Neural crest cell (in vitro differentiated cells): ENCODE measurements around the gene PLXND1. TPM values are rescaled to one million over a fixed set of nuclear protein-coding genes. Genes with fewer than 3 reads are reported as not detected.

ENCODE experiments used
- DNase-seq: peaks from one replicate; pipeline ENCODE4 v3.0.0; 2021; ENCODE audit warnings: low read depth, mixed read lengths, low spot score
- H3K27ac Mint-ChIP-seq: one replicate; pipeline ENCODE4 v1.8.0; 2021; ENCODE audit warnings: mild to moderate bottlenecking, mixed read lengths; ENCODE audit not compliant: unreplicated experiment
- H3K27me3 Mint-ChIP-seq: 2 replicates; pipeline ENCODE4 v1.8.0; 2021; ENCODE audit warnings: low read depth, mild to moderate bottlenecking, mixed read lengths
- H3K36me3 Mint-ChIP-seq: 2 replicates; pipeline ENCODE4 v1.8.0; 2021; ENCODE audit warnings: low read depth, mild to moderate bottlenecking, mixed read lengths
- H3K4me1 Mint-ChIP-seq: 2 replicates; pipeline ENCODE4 v1.8.0; 2021; ENCODE audit warnings: mixed read lengths
- H3K4me3 Mint-ChIP-seq: one replicate; pipeline ENCODE4 v1.8.0; 2021; ENCODE audit warnings: mild to moderate bottlenecking, mixed read lengths
- H3K9me3 Mint-ChIP-seq: 2 replicates; pipeline ENCODE4 v1.8.0; 2021; ENCODE audit warnings: mixed read lengths
- CTCF ChIP-seq: fragments of 200-600 bp; sonication (generic); conservative IDR thresholded peaks from 2 replicates; pipeline ENCODE4 v1.5.0; 2021; ENCODE audit warnings: antibody characterized with exemption, mild to moderate bottlenecking
- total RNA-seq: library from RNA; stranded (reverse); gene quantifications from 2 replicates; pipeline ENCODE4 v1.2.1, GENCODE V29; 2021

Gene PLXND1
- total RNA-seq, 1 donor from 2014 or later = 39.4 TPM

- no peak for DNase-seq
- Mint-ChIP-seq H3K27ac (no peak overlapping the region), H3K36me3 (no peaks in the 10 kb centered on the region), H3K4me3 (no peak overlapping the region), H3K27me3 (no peaks in the 10 kb centered on the region), H3K4me1 (no peaks in the 10 kb centered on the region), H3K9me3 (no peaks in the 10 kb centered on the region)
- no peak for TF ChIP-seq CTCF
Measured at GRCh38 chr3:129572603-129573002, 33.9 kb downstream of the PLXND1 start.

GRCh38 chr3:129571605-129572547 lies 34.6 kb downstream of the PLXND1 start:
- no peak for TF ChIP-seq CTCF
- Mint-ChIP-seq H3K36me3 (no peaks in the 10 kb centered on the region), H3K4me3 (no peak overlapping the region), H3K27ac (peak overlapping the region; percentile 78), H3K27me3 (no peaks in the 10 kb centered on the region), H3K9me3 (no peaks in the 10 kb centered on the region), H3K4me1 (no peaks in the 10 kb centered on the region)
- DNase-seq = no peak

- Mint-ChIP-seq H3K27ac (no peak overlapping the region), H3K4me3 (no peak overlapping the region), H3K36me3 (no peaks in the 10 kb centered on the region), H3K9me3 (no peaks in the 10 kb centered on the region), H3K27me3 (no peaks in the 10 kb centered on the region), H3K4me1 (no peaks in the 10 kb centered on the region)
- DNase-seq = no peak
- no peak for TF ChIP-seq CTCF
Measured at GRCh38 chr3:129569856-129570255, 36.6 kb downstream of the PLXND1 start.

GRCh38 chr3:129567939-129568338 lies 38.5 kb downstream of the PLXND1 start:
- Mint-ChIP-seq H3K9me3 (no peaks in the 10 kb centered on the region), H3K27me3 (no peaks in the 10 kb centered on the region), H3K4me3 (no peak overlapping the region), H3K4me1 (no peaks in the 10 kb centered on the region), H3K36me3 (no peaks in the 10 kb centered on the region), H3K27ac (no peak overlapping the region)
- DNase-seq = no peak
- no peak for TF ChIP-seq CTCF

GRCh38 chr3:129567176-129567705 lies 39.2 kb downstream of the PLXND1 start:
- H3K4me3 Mint-ChIP-seq = no peak overlapping the region
- no peak overlapping the region for H3K27ac Mint-ChIP-seq
- H3K36me3 Mint-ChIP-seq = no peaks in the 10 kb centered on the region
- H3K4me1 Mint-ChIP-seq = no peaks in the 10 kb centered on the region
- no peak for DNase-seq
- H3K27me3 Mint-ChIP-seq = no peaks in the 10 kb centered on the region
- no peak for TF ChIP-seq CTCF
- no peaks in the 10 kb centered on the region for H3K9me3 Mint-ChIP-seq
